Measurements from ENCODE around the gene DSCAML1. TPM values are rescaled to one million over a fixed set of nuclear protein-coding genes. Genes with fewer than 3 reads are reported as not detected.
A peak's percentile ranks its signal among the peaks of the same experiment; 100 is the strongest.

DSCAML1 gene
- total RNA-seq, 1 donor from 2014 or later = 1.2 TPM

GRCh38 chr11:117443266-117444186 is 353.5 kb downstream of the DSCAML1 start:
- peak; percentile 95 for ATAC-seq
- DNase-seq = peak; percentile 81
- intact Hi-C loops (cut with micrococcal nuclease) = no loop called here

GRCh38 chr11:117442869-117443239 is 354.2 kb downstream of the DSCAML1 start:
- DNase-seq = no peak
- no peak for ATAC-seq
- intact Hi-C loops (cut with micrococcal nuclease) = no loop called here

- intact Hi-C loops (cut with micrococcal nuclease) = no loop called here
- no peak for ATAC-seq
Observed at GRCh38 chr11:117442049-117442868, 354.8 kb downstream of the DSCAML1 start.

GRCh38 chr11:117441146-117441975 is 355.7 kb downstream of the DSCAML1 start:
- no peak for ATAC-seq
- intact Hi-C loops (cut with micrococcal nuclease) = no loop called here
- DNase-seq = no peak

More at GRCh38 chr11:117442049-117442868, 354.8 kb downstream of the DSCAML1 start:
- DNase-seq = no peak

GRCh38 chr11:117440258-117440657 is 356.8 kb downstream of the DSCAML1 start:
- intact Hi-C loops (cut with micrococcal nuclease) = no loop called here
- ATAC-seq = no peak

GRCh38 chr11:117439256-117439655 is 357.8 kb downstream of the DSCAML1 start:
- ATAC-seq = no peak
- intact Hi-C loops (cut with micrococcal nuclease) = no loop called here
- DNase-seq = no peak

More at GRCh38 chr11:117440258-117440657, 356.8 kb downstream of the DSCAML1 start:
- no peak for DNase-seq

- ATAC-seq (no peak), DNase-seq (no peak)
- intact Hi-C loops (cut with micrococcal nuclease) = no loop called here
Observed at GRCh38 chr11:117438371-117439000, 358.5 kb downstream of the DSCAML1 start.

GRCh38 chr11:117437791-117438130 is 359.3 kb downstream of the DSCAML1 start:
- DNase-seq (no peak), ATAC-seq (no peak)
- intact Hi-C loops (cut with micrococcal nuclease) = no loop called here

GRCh38 chr11:117437041-117437790 is 359.8 kb downstream of the DSCAML1 start:
- intact Hi-C loops (cut with micrococcal nuclease) = no loop called here
- ATAC-seq (no peak), DNase-seq (no peak)

GRCh38 chr11:117435326-117435725 is 361.7 kb downstream of the DSCAML1 start:
- no peak for ATAC-seq
- intact Hi-C loops (cut with micrococcal nuclease) = no loop called here
- no peak for DNase-seq

- no peak for ATAC-seq
- DNase-seq = no peak
- intact Hi-C loops (cut with micrococcal nuclease) = no loop called here
Observed at GRCh38 chr11:117434481-117434880, 362.5 kb downstream of the DSCAML1 start.

GRCh38 chr11:117433717-117434116 is 363.3 kb downstream of the DSCAML1 start:
- ATAC-seq (no peak), DNase-seq (no peak)
- intact Hi-C loops (cut with micrococcal nuclease) = no loop called here

GRCh38 chr11:117431436-117431835 is 365.6 kb downstream of the DSCAML1 start:
- DNase-seq = no peak
- ATAC-seq = no peak
- intact Hi-C loops (cut with micrococcal nuclease) = no loop called here

- ATAC-seq = no peak
- intact Hi-C loops (cut with micrococcal nuclease) = no loop called here
- no peak for DNase-seq
Observed at GRCh38 chr11:117430293-117430955, 366.6 kb downstream of the DSCAML1 start.

GRCh38 chr11:117428856-117429229 is 368.2 kb downstream of the DSCAML1 start:
- intact Hi-C loops (cut with micrococcal nuclease) = loop anchor here (5.0 kb wide), 1 partner anchor 378 kb away; no protein-coding TSS in a partner anchor
- ATAC-seq (no peak), DNase-seq (no peak)

GRCh38 chr11:117428186-117428855 is 368.7 kb downstream of the DSCAML1 start:
- DNase-seq = no peak
- no peak for ATAC-seq
- intact Hi-C loops (cut with micrococcal nuclease) = loop anchor here (5.0 kb wide), 1 partner anchor 379 kb away; no protein-coding TSS in a partner anchor

GRCh38 chr11:117427356-117427874 is 369.6 kb downstream of the DSCAML1 start:
- intact Hi-C loops (cut with micrococcal nuclease) = loop anchor here (5.0 kb wide), 1 partner anchor 380 kb away; no protein-coding TSS in a partner anchor
- no peak for ATAC-seq
- no peak for DNase-seq
